Loucy (cell line): Measurements from ENCODE around the gene TRAPPC14.
"Not testable (repeated sequence)": the region's sequence is repeated elsewhere in the genome, so short reads cannot be mapped to it uniquely, and the experiment has no call there.

Experiments
- H2AFZ ChIP-seq: fragments of 200-600 bp; sonication (generic); 2 replicates; pipeline ENCODE4 v1.6.0; 2016; ENCODE audit warnings: antibody characterized with exemption, mild to moderate bottlenecking, low read length, moderate library complexity
- H3F3A ChIP-seq: fragments of 200-600 bp; 2 replicates; pipeline ENCODE4 v1.6.0; 2016; ENCODE audit warnings: antibody characterized with exemption, low read depth, mild to moderate bottlenecking
- H3K27me3 ChIP-seq: fragments of 200-600 bp; sonication (generic); 2 replicates; pipeline ENCODE4 v1.6.1; 2014; ENCODE audit warnings: low read length, mild to moderate bottlenecking; ENCODE audit not compliant: insufficient read depth, poor library complexity, severe bottlenecking
- H3K36me3 ChIP-seq: fragments of 200-600 bp; sonication (generic); 2 replicates; pipeline ENCODE4 v1.6.1; 2016; ENCODE audit warnings: low read length; ENCODE audit not compliant: insufficient read depth
- H3K4me1 ChIP-seq: fragments of 200-600 bp; sonication (generic); 2 replicates; pipeline ENCODE4 v1.5.1; 2014; ENCODE audit warnings: low read length, mild to moderate bottlenecking; ENCODE audit not compliant: insufficient read depth, poor library complexity, severe bottlenecking
- H3K4me2 ChIP-seq: fragments of 200-600 bp; sonication (generic); 2 replicates; pipeline ENCODE4 v1.6.0; 2014; ENCODE audit warnings: antibody characterized with exemption, low read length, low read depth, mild to moderate bottlenecking; ENCODE audit not compliant: poor library complexity, severe bottlenecking
- H3K4me3 ChIP-seq: fragments of 200-600 bp; sonication (generic); 2 replicates; pipeline ENCODE4 v1.5.1; 2014; ENCODE audit warnings: low read length, mild to moderate bottlenecking, mixed read lengths; ENCODE audit not compliant: poor library complexity, severe bottlenecking
- H3K79me2 ChIP-seq: fragments of 200-600 bp; sonication (generic); 2 replicates; pipeline ENCODE4 v1.6.1; 2014; ENCODE audit warnings: low read length; ENCODE audit not compliant: insufficient read depth
- H3K9ac ChIP-seq: fragments of 200-600 bp; sonication (generic); 2 replicates; pipeline ENCODE4 v1.6.0; 2014; ENCODE audit warnings: mild to moderate bottlenecking, low read depth, low read length, moderate library complexity; ENCODE audit not compliant: poor library complexity, severe bottlenecking
- H3K9me2 ChIP-seq: fragments of 200-600 bp; sonication (generic); replicated peaks from 2 replicates; pipeline ENCODE4 v1.6.1; 2016; ENCODE audit warnings: low read depth, low read length, mixed read lengths
- H3K9me3 ChIP-seq: fragments of 200-600 bp; sonication (generic); 2 replicates; pipeline ENCODE4 v1.6.1; 2014; ENCODE audit warnings: mild to moderate bottlenecking, antibody characterized with exemption, low read length, low read depth; ENCODE audit not compliant: insufficient read depth
- H4K20me1 ChIP-seq: fragments of 200-600 bp; sonication (generic); 2 replicates; pipeline ENCODE4 v1.6.0; 2014; ENCODE audit warnings: antibody characterized with exemption, low read length, mild to moderate bottlenecking; ENCODE audit not compliant: insufficient read depth, poor library complexity, severe bottlenecking
- CTCF ChIP-seq: fragments of 200-600 bp; sonication (generic); conservative IDR thresholded peaks from 2 replicates; pipeline ENCODE4 v1.5.1; 2014; ENCODE audit warnings: mild to moderate bottlenecking, antibody characterized with exemption, low read length
- EZH2phosphoT487 ChIP-seq: fragments of 200-600 bp; IDR thresholded peaks from 2 replicates; pipeline ENCODE4 v1.6.1; 2018; ENCODE audit warnings: antibody characterized with exemption, mild to moderate bottlenecking, moderate library complexity, borderline replicate concordance

Gene TRAPPC14

GRCh38 chr7:100185726-100186125 is 27.2 kb upstream of the TRAPPC14 start:
- H3K4me3 ChIP-seq: no peak overlapping the region
- no peaks in the 10 kb centered on the region for H3K9me3 ChIP-seq
- no peaks in the 10 kb centered on the region for H3K9me2 ChIP-seq
- no peaks in the 10 kb centered on the region for H3K27me3 ChIP-seq
- no peak overlapping the region for H3K9ac ChIP-seq
- no peaks in the 10 kb centered on the region for H3K79me2 ChIP-seq
- H3K4me2 ChIP-seq: no peak overlapping the region
- H2AFZ ChIP-seq: no peak overlapping the region
- TF ChIP-seq CTCF: no peak
- no peak for TF ChIP-seq EZH2phosphoT487
- peaks cover 7% of the 10 kb centered on the region for H3K4me1 ChIP-seq
- no peaks in the 10 kb centered on the region for H3K36me3 ChIP-seq
- no peaks in the 10 kb centered on the region for H4K20me1 ChIP-seq
- no peaks in the 10 kb centered on the region for H3F3A ChIP-seq

GRCh38 chr7:100183090-100183489 is 24.6 kb upstream of the TRAPPC14 start:
- H3K4me1 ChIP-seq, H4K20me1 ChIP-seq, H3F3A ChIP-seq, H3K9me2 ChIP-seq, H3K4me3 ChIP-seq, H3K9ac ChIP-seq, H3K27me3 ChIP-seq, H3K36me3 ChIP-seq, H3K4me2 ChIP-seq, H3K9me3 ChIP-seq, H3K79me2 ChIP-seq, H2AFZ ChIP-seq: not testable (repeated sequence)

- H3K4me2 ChIP-seq, H3K9ac ChIP-seq, H3K27me3 ChIP-seq, H3F3A ChIP-seq, H3K4me3 ChIP-seq, H2AFZ ChIP-seq, H3K9me3 ChIP-seq, H3K4me1 ChIP-seq, H3K79me2 ChIP-seq, H3K9me2 ChIP-seq, H3K36me3 ChIP-seq, H4K20me1 ChIP-seq: not testable (repeated sequence)
These were observed 24.1 kb upstream of the TRAPPC14 start for GRCh38 chr7:100182616-100183015.

- not testable (repeated sequence) for H3K9me2 ChIP-seq, H3K27me3 ChIP-seq, H3K9me3 ChIP-seq, H3K9ac ChIP-seq, H3K4me3 ChIP-seq, H4K20me1 ChIP-seq, H3K4me2 ChIP-seq, H3F3A ChIP-seq, H3K36me3 ChIP-seq, H2AFZ ChIP-seq
- H3K79me2 ChIP-seq: peaks cover 19% of the 10 kb centered on the region
- H3K4me1 ChIP-seq: peaks cover 17% of the 10 kb centered on the region
These were observed 21.6 kb upstream of the TRAPPC14 start for GRCh38 chr7:100180084-100180483.
